Nucleus accumbens (tissue), 56 donors: ENCODE results near the gene ANGPT4.
"Not testable (repeated sequence)": the region's sequence is repeated elsewhere in the genome, so short reads cannot be mapped to it uniquely, and the experiment has no call there.

Source experiments
- DNase-seq, 56 donors: peaks; one replicate each; lab custom pipeline; 2025; lab: John Stamatoyannopoulos, UW

Gene ANGPT4

DNA sequence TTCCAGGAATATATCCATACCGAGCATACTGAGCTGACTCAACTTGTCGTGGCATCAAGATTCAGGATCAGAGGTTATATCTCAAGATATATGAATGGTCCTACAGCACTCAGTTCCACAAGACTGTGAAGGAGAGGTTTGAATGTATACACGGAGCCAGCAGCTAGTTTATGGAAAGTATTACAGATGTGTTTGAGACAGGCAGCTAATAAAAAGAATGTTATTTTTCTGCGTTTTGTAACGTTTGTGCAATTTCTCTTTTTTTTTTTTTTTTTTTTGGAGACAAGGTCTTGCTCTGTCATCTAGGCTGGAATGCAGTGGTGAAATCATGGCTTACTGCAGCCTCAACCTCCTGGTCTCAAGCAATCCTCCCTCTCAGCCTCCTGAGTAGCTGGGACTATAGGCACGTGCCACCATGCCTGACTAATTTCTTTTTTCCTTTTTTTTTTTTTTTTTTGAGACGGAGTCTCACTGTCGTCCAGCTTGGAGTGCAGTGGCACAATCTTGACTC lies 86.1 kb downstream of the ANGPT4 start:
- no peak for DNase-seq

DNA sequence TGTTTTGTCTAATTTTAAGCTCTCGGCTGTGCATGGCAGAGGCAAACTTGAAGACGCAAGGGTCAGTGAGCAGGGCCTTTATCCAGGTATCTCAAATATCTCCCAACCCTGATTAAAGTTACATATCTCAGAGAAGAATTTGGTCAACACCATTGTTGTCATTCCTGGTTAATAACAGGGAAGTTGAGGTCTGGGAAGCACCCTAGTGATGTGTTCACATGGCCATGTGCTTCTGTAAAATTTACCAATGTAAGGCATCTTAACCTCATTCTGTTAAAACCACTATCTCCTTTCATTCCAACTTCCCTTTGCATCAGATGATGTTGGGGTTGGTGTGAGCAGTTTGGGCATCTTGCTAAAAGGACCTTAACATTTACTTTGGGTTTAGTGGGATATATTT lies 86.6 kb downstream of the ANGPT4 start:
- no peak for DNase-seq

- no peak for DNase-seq
These were observed 87.1 kb downstream of the ANGPT4 start for GRCh38 chr20:828987-829386.

DNA sequence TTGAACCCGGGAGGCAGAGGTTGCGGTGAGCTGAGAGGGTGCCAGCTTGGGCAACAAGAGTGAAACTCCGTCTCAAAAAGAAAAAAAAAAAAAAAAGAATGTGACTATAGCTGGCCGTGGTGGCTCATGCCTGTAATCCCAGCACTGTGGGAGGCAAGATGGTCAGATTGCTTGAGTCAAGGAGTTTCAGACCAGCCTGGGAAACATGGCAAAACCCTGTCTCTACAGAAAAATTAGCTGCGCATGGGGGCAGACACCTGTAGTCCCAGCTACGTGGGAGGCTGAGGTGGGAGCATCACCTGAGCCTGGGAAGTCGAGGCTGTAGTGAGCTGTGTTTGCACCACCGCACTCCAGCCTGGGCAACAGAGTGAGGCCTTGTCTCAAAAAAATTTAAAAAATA lies 88.2 kb downstream of the ANGPT4 start:
- not testable (repeated sequence) for DNase-seq

- no peak for DNase-seq
These were observed 89.3 kb downstream of the ANGPT4 start for GRCh38 chr20:826695-827323.

DNA sequence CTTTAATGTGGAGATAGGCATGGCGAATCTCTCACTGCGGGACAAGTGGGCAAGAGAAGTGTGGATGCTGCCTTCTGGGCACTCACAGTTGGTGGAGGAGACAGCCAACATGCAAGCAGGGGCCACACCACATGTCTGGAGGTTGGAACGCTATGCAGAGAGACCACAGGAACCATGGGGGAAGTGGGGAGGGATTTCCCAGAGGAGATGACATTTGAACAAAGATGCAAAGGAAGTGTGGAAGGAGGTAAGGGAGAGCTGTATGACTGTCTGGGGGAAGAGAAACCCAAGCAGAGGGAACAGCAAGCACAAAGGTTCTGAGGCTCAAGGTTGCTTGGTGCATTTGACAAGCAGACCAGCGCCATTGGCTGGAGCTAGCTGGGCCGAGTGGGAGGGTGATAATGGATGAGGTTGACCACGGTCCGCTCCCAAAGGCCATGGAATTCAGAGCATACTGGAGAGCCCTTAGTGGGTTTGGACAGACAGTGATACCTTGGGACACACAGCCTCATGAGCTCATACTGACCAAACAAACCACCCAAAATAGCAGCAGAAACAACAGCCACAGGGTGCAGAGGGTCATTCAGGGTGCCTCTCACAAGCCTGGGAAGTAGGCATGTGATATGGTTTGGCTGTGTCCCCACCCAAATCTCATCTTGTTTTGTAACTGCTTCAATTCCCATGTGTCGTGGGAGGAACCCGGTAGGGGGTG lies 90.3 kb downstream of the ANGPT4 start:
- DNase-seq: no peak

DNA sequence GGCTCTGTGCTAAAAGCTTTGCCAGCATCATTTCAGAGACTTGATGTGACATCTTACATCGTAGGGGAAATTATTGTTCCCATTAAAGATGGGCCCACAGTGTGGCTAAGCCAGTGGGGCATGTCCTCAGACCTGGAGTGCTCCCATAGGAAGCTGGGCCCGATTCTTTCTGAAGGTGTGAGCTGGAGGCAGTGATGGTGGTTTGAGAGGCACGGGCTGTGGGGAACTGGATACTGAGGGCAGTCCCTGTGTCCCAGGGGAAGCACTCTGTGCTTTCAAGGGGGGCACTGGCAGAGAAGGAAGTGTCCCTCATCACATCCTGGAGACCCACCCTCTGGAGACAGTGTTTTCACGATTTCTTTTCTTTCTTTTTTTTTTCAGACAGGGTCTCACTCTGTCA lies 91.2 kb downstream of the ANGPT4 start:
- DNase-seq: no peak

DNA sequence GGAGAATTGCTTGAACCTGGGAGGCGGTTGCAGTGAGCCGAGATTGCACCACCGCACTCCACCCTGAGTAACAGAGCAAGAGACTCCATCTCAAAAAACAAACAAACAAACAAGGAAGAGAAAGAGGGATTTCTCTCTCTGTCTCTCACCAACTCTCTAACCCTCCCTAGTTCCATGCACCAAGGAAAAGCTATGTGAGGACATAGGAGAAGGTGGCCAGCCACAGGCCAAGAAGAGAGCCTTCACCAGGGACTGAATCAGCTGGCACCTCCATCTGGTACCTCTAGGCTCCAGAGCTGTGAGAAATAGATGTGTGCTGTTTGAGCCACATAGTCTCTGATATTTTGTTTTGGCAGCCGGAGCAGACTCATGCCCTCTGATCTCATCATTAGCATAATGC lies 91.6 kb downstream of the ANGPT4 start:
- no peak for DNase-seq

GRCh38 chr20:823574-823902 lies 92.6 kb downstream of the ANGPT4 start:
- DNase-seq: no peak

DNA sequence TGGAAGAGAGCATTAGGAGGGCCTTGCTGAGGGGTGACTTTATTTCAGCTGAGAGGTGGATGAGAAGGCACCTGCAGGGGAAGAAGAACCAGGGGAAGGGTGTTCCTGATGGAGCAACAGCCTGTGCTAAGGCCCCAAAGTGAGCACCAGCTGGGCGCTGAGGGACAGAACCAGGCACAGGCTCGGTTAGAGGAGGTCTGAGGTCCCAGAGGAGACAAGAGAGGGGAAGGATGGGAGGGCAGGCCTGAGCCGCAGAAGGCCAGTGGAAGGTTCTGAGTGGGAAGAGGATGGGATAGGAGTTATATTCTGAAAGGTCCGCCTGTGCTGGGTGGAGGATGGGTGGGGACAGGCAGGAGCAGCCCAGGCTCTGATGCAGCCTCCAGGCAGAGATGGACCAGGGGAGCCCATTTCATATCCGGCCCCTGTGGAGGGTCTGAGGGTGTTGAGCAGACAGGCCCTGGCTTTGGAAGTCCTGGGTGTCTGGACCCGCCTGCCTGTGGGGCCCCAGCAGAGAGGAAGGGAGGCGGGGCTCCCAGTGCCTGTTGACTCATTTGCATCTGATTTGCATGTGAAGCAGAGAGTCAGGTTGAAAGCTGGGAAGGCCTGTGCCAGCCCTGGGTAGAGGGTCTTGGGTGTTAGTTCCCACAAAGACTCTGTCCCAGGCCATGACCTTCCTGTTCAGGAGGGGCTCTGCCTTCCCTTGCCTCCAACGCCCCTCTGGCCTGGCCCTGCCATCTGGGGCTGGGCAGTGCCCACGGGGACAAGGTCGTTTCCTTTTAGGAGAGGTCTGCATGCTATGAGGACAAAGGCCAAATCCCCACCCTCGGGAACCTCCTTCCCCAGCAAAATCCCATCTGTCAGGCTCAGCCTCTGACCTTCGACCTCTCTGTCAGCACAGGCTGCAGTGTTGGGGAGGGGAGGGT lies 93.2 kb downstream of the ANGPT4 start:
- no peak for DNase-seq

GRCh38 chr20:821731-822065 lies 94.4 kb downstream of the ANGPT4 start:
- no peak for DNase-seq

DNA sequence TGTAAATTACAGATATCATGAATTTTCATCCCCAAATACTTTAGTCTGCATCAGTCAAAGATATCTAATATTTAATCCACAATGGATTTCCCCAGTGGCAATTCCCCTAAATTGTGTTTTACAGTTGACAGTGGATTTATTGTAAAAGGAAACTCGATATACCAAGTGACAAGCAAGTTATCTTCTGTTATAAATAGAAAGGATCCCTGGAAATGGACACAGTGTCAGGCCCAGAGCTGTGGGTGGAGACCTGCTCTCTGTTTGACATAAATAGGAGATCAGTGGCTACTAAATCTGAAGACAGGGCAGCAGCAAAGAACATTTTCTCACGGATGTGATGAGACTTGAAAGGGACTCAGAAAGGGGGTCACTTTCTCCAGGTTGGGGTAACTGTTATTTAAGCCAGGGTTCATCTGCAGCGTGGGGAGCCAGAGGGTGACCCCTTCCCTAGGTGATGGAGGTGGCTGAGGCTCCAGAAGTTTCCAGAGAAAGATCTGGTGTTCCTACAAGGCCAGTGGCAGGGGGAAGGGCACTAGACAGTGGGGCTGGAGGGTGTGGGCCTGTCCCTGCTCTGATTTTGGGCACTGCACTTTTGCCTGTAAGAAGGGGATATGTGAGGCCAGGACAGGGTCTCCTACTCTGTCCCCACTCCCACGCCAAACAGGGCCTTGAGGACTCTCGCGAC lies 94.9 kb downstream of the ANGPT4 start:
- no peak for DNase-seq

- DNase-seq: no peak
These were observed 95.7 kb downstream of the ANGPT4 start for GRCh38 chr20:820323-820953.
